Upper lobe of left lung (tissue), 4 donors: ENCODE results near the gene HS3ST3B1.

Source experiments
- CTCF ChIP-seq, 6 experiments: fragments of 450-650 bp in 4 of 6; fragments of 200-600 bp in 2 of 6; sonication (generic) in 2 of 6; IDR thresholded peaks; one replicate each; pipeline ENCODE4 v1.5.1; 2016 to 2019; ENCODE audit warnings: antibody characterized with exemption in 6 of 6
- EP300 ChIP-seq, 4 donors: sonication (generic); formaldehyde crosslinking; IDR thresholded peaks; one replicate each; pipeline ENCODE4 v1.5.1; 2017; ENCODE audit warnings: antibody characterized with exemption in 4 of 4, control low read depth in 2 of 4
- POLR2A ChIP-seq, 4 donors: fragments of 450-650 bp; IDR thresholded peaks; one replicate each; pipeline ENCODE4 v1.5.1; 2016 to 2017; ENCODE audit warnings: antibody characterized with exemption in 4 of 4, mild to moderate bottlenecking in 2 of 4
- POLR2AphosphoS5 ChIP-seq, 2 donors: sonication (generic); formaldehyde crosslinking; IDR thresholded peaks; one replicate each; pipeline ENCODE4 v1.5.1; 2017; ENCODE audit warnings: antibody characterized with exemption in 2 of 2

GRCh38 chr17:14332331-14332730, 31.4 kb downstream of the HS3ST3B1 start:
- TF ChIP-seq POLR2A (IDR thresholded peaks at IDR 0.05) (no peak), EP300 (IDR thresholded peaks at IDR 0.05) (no peak), CTCF (IDR thresholded peaks at IDR 0.05) (no peak), POLR2AphosphoS5 (IDR thresholded peaks at IDR 0.05) (no peak)
